ENCODE measurements around the gene PPP6C.
A peak's percentile ranks its signal among the peaks of the same experiment; 100 is the strongest.

Gene PPP6C

GRCh38 chr9:125133403-125134329 lies 55.9 kb downstream of the PPP6C start:
- no peak overlapping the region for H2BK15ac ChIP-seq (replicated peaks; ENCODE audit: low read depth)
- no peak overlapping the region for H3K23ac ChIP-seq (ENCODE audit: low read length)
- no peak overlapping the region for H4K8ac ChIP-seq (ENCODE audit: low read depth, low read length)
- no peak for DNase-seq
- H3K18ac ChIP-seq (ENCODE audit: low read length): no peak overlapping the region
- H3K9ac ChIP-seq (ENCODE audit: low read length): no peak overlapping the region
- H3K4ac ChIP-seq (ENCODE audit: low read depth, low read length): no peak overlapping the region
- peaks cover 6% of the 10 kb centered on the region for H3K79me2 ChIP-seq (ENCODE audit: control insufficient read depth, insufficient read depth, low read length)
- no peak overlapping the region for H3K4me2 ChIP-seq (ENCODE audit: low read length)
- H3K27ac ChIP-seq (ENCODE audit: low read depth, low read length): no peak overlapping the region
- no peak overlapping the region for H2BK5ac ChIP-seq (ENCODE audit: low read length)
- WGBS (ENCODE audit: extremely low coverage, insufficient coverage, low lambda C conversion rate): no CpG with 5 or more reads among the region's 1 CpG
- no peaks in the 10 kb centered on the region for H3K4me1 ChIP-seq (ENCODE audit: control insufficient read depth, low read depth, low read length)
- peaks cover 1% of the 10 kb centered on the region for H3K79me1 ChIP-seq (ENCODE audit: low read length)
- no peak overlapping the region for H3K56ac ChIP-seq (ENCODE audit: low read length)
- H4K5ac ChIP-seq (ENCODE audit: low read length): no peak overlapping the region
- no peak overlapping the region for H2BK120ac ChIP-seq (ENCODE audit: low read depth, low read length)
- no peaks in the 10 kb centered on the region for H3K27me3 ChIP-seq (ENCODE audit: insufficient read depth, low read length, poor library complexity)
- H3K36me3 ChIP-seq (ENCODE audit: control insufficient read depth, insufficient read depth, low read length): no peaks in the 10 kb centered on the region
- H2AK5ac ChIP-seq (ENCODE audit: low read length): no peak overlapping the region
- no peak overlapping the region for H3K4me3 ChIP-seq (ENCODE audit: low read length)

- no CpG with 5 or more reads among the region's 6 CpGs for WGBS (ENCODE audit: extremely low coverage, insufficient coverage, low lambda C conversion rate)
- no peak overlapping the region for H3K4ac ChIP-seq (ENCODE audit: low read depth, low read length)
- peaks cover 4% of the 10 kb centered on the region for H3K79me2 ChIP-seq (ENCODE audit: control insufficient read depth, insufficient read depth, low read length)
These were observed 57.8 kb downstream of the PPP6C start for GRCh38 chr9:125131778-125132177.

GRCh38 chr9:125126019-125126746 lies 63.4 kb downstream of the PPP6C start:
- H3K4me1 ChIP-seq (ENCODE audit: control insufficient read depth, low read depth, low read length): no peaks in the 10 kb centered on the region
- no peak overlapping the region for H3K18ac ChIP-seq (ENCODE audit: low read length)
- H3K56ac ChIP-seq (ENCODE audit: low read length): no peak overlapping the region
- H2BK120ac ChIP-seq (ENCODE audit: low read depth, low read length): no peak overlapping the region
- H2BK15ac ChIP-seq (replicated peaks; ENCODE audit: low read depth): no peak overlapping the region
- H4K5ac ChIP-seq (ENCODE audit: low read length): no peak overlapping the region
- H3K4me3 ChIP-seq (ENCODE audit: low read length): no peak overlapping the region
- no peak overlapping the region for H3K23ac ChIP-seq (ENCODE audit: low read length)
- no peak overlapping the region for H3K9ac ChIP-seq (ENCODE audit: low read length)
- H3K79me1 ChIP-seq (ENCODE audit: low read length): no peaks in the 10 kb centered on the region
- DNase-seq: peak; percentile 22
- WGBS (ENCODE audit: extremely low coverage, insufficient coverage, low lambda C conversion rate): no CpG with 5 or more reads among the region's 2 CpGs
- H4K8ac ChIP-seq (ENCODE audit: low read depth, low read length): no peak overlapping the region
- H3K27ac ChIP-seq (ENCODE audit: low read depth, low read length): no peak overlapping the region
- no peaks in the 10 kb centered on the region for H3K79me2 ChIP-seq (ENCODE audit: control insufficient read depth, insufficient read depth, low read length)
- no peak overlapping the region for H2AK5ac ChIP-seq (ENCODE audit: low read length)
- no peaks in the 10 kb centered on the region for H3K27me3 ChIP-seq (ENCODE audit: insufficient read depth, low read length, poor library complexity)
- no peak overlapping the region for H3K4ac ChIP-seq (ENCODE audit: low read depth, low read length)
- H3K4me2 ChIP-seq (ENCODE audit: low read length): no peak overlapping the region
- no peak overlapping the region for H2BK5ac ChIP-seq (ENCODE audit: low read length)
- H3K36me3 ChIP-seq (ENCODE audit: control insufficient read depth, insufficient read depth, low read length): no peaks in the 10 kb centered on the region

More at GRCh38 chr9:125131778-125132177, 57.8 kb downstream of the PPP6C start:
- no peak overlapping the region for H3K56ac ChIP-seq (ENCODE audit: low read length)
- H3K27ac ChIP-seq (ENCODE audit: low read depth, low read length): no peak overlapping the region
- H2BK120ac ChIP-seq (ENCODE audit: low read depth, low read length): no peak overlapping the region
- no peak overlapping the region for H3K18ac ChIP-seq (ENCODE audit: low read length)
- H2BK15ac ChIP-seq (replicated peaks; ENCODE audit: low read depth): no peak overlapping the region
- H3K23ac ChIP-seq (ENCODE audit: low read length): no peak overlapping the region
- H3K9ac ChIP-seq (ENCODE audit: low read length): no peak overlapping the region
- no peaks in the 10 kb centered on the region for H3K36me3 ChIP-seq (ENCODE audit: control insufficient read depth, insufficient read depth, low read length)
- H3K4me3 ChIP-seq (ENCODE audit: low read length): no peak overlapping the region
- H3K79me1 ChIP-seq (ENCODE audit: low read length): peaks cover 1% of the 10 kb centered on the region
- no peak overlapping the region for H3K4me2 ChIP-seq (ENCODE audit: low read length)
- no peak overlapping the region for H2BK5ac ChIP-seq (ENCODE audit: low read length)
- no peak overlapping the region for H2AK5ac ChIP-seq (ENCODE audit: low read length)
- H3K4me1 ChIP-seq (ENCODE audit: control insufficient read depth, low read depth, low read length): no peaks in the 10 kb centered on the region
- DNase-seq: no peak
- H4K8ac ChIP-seq (ENCODE audit: low read depth, low read length): no peak overlapping the region
- H3K27me3 ChIP-seq (ENCODE audit: insufficient read depth, low read length, poor library complexity): no peaks in the 10 kb centered on the region
- no peak overlapping the region for H4K5ac ChIP-seq (ENCODE audit: low read length)

- H3K79me2 ChIP-seq (ENCODE audit: control insufficient read depth, insufficient read depth, low read length): no peaks in the 10 kb centered on the region
- WGBS (ENCODE audit: extremely low coverage, insufficient coverage, low lambda C conversion rate): no CpG with 5 or more reads among the region's 7 CpGs
- no peaks in the 10 kb centered on the region for H3K4me1 ChIP-seq (ENCODE audit: control insufficient read depth, low read depth, low read length)
- H2BK120ac ChIP-seq (ENCODE audit: low read depth, low read length): no peak overlapping the region
- no peak overlapping the region for H2AK5ac ChIP-seq (ENCODE audit: low read length)
- H4K8ac ChIP-seq (ENCODE audit: low read depth, low read length): no peak overlapping the region
- H3K79me1 ChIP-seq (ENCODE audit: low read length): no peaks in the 10 kb centered on the region
- H3K36me3 ChIP-seq (ENCODE audit: control insufficient read depth, insufficient read depth, low read length): no peaks in the 10 kb centered on the region
- H3K9ac ChIP-seq (ENCODE audit: low read length): no peak overlapping the region
- no peak overlapping the region for H3K23ac ChIP-seq (ENCODE audit: low read length)
- no peak overlapping the region for H4K5ac ChIP-seq (ENCODE audit: low read length)
- no peak overlapping the region for H2BK5ac ChIP-seq (ENCODE audit: low read length)
- H3K27ac ChIP-seq (ENCODE audit: low read depth, low read length): no peak overlapping the region
- H3K18ac ChIP-seq (ENCODE audit: low read length): no peak overlapping the region
- H3K4ac ChIP-seq (ENCODE audit: low read depth, low read length): no peak overlapping the region
- DNase-seq: no peak
- no peak overlapping the region for H3K4me2 ChIP-seq (ENCODE audit: low read length)
- H2BK15ac ChIP-seq (replicated peaks; ENCODE audit: low read depth): no peak overlapping the region
- no peaks in the 10 kb centered on the region for H3K27me3 ChIP-seq (ENCODE audit: insufficient read depth, low read length, poor library complexity)
- no peak overlapping the region for H3K56ac ChIP-seq (ENCODE audit: low read length)
- no peak overlapping the region for H3K4me3 ChIP-seq (ENCODE audit: low read length)
These were observed 64.1 kb downstream of the PPP6C start for GRCh38 chr9:125125523-125125922.

DNA sequence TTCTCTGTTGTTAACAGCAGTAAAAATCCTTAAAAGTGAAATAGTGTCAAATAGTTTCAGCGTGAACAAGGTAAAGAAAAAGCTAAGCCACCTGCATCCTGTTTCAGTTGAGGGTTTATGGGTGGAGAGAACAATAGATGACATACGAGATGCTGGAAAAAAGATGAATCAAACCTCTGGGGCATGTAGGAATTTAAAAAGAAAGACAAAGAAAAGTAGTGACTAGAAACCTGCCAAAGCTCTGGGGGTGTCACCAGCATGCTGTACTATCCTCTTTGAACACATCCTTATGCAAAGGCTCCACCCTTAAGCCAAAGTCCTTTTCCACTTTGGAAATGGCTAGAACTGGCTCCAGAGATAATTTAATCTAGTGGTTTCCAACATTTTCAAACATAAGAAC lies 68.5 kb downstream of the PPP6C start:
- WGBS (ENCODE audit: extremely low coverage, insufficient coverage, low lambda C conversion rate): no CpG with 5 or more reads among the region's 2 CpGs

More for the DNA sequence above, 68.5 kb downstream of the PPP6C start:
- DNase-seq: peak; percentile 7
- Histone ChIP-seq H3K4ac (ENCODE audit: low read depth, low read length) (no peak overlapping the region), H3K36me3 (ENCODE audit: control insufficient read depth, insufficient read depth, low read length) (no peaks in the 10 kb centered on the region), H3K27me3 (ENCODE audit: insufficient read depth, low read length, poor library complexity) (no peaks in the 10 kb centered on the region), H3K27ac (ENCODE audit: low read depth, low read length) (no peak overlapping the region), H3K9ac (ENCODE audit: low read length) (no peak overlapping the region), H3K4me1 (ENCODE audit: control insufficient read depth, low read depth, low read length) (no peaks in the 10 kb centered on the region), H3K4me3 (ENCODE audit: low read length) (no peak overlapping the region), H3K23ac (ENCODE audit: low read length) (no peak overlapping the region), H3K79me1 (ENCODE audit: low read length) (peaks cover 3% of the 10 kb centered on the region), H4K8ac (ENCODE audit: low read depth, low read length) (no peak overlapping the region), H2BK15ac (replicated peaks; ENCODE audit: low read depth) (no peak overlapping the region), H3K18ac (ENCODE audit: low read length) (no peak overlapping the region), H3K56ac (ENCODE audit: low read length) (no peak overlapping the region), H2AK5ac (ENCODE audit: low read length) (no peak overlapping the region), H4K5ac (ENCODE audit: low read length) (no peak overlapping the region), H3K4me2 (ENCODE audit: low read length) (no peak overlapping the region), H2BK5ac (ENCODE audit: low read length) (no peak overlapping the region), H2BK120ac (ENCODE audit: low read depth, low read length) (no peak overlapping the region), H3K79me2 (ENCODE audit: control insufficient read depth, insufficient read depth, low read length) (no peaks in the 10 kb centered on the region)
